GM20000 (cell line): Measurements from ENCODE around the gene ANO9.

Experiments
- DNase-seq: peaks from one replicate; pipeline ENCODE4 v3.0.0; 2012; ENCODE audit warnings: low spot score
- TF ChIP-seq, protein P1 (sequence below): IDR thresholded peaks from 2 replicates; pipeline ENCODE4 v1.5.1; 2012; ENCODE audit warnings: mild to moderate bottlenecking, control low read depth; ENCODE audit errors: extremely low read depth, missing control alignments

ANO9 gene

GRCh38 chr11:396511-396947, 45.3 kb downstream of the ANO9 start:
- peak; percentile 71 for DNase-seq
- TF ChIP-seq, protein P1, sequence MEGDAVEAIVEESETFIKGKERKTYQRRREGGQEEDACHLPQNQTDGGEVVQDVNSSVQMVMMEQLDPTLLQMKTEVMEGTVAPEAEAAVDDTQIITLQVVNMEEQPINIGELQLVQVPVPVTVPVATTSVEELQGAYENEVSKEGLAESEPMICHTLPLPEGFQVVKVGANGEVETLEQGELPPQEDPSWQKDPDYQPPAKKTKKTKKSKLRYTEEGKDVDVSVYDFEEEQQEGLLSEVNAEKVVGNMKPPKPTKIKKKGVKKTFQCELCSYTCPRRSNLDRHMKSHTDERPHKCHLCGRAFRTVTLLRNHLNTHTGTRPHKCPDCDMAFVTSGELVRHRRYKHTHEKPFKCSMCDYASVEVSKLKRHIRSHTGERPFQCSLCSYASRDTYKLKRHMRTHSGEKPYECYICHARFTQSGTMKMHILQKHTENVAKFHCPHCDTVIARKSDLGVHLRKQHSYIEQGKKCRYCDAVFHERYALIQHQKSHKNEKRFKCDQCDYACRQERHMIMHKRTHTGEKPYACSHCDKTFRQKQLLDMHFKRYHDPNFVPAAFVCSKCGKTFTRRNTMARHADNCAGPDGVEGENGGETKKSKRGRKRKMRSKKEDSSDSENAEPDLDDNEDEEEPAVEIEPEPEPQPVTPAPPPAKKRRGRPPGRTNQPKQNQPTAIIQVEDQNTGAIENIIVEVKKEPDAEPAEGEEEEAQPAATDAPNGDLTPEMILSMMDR = no peak

DNA sequence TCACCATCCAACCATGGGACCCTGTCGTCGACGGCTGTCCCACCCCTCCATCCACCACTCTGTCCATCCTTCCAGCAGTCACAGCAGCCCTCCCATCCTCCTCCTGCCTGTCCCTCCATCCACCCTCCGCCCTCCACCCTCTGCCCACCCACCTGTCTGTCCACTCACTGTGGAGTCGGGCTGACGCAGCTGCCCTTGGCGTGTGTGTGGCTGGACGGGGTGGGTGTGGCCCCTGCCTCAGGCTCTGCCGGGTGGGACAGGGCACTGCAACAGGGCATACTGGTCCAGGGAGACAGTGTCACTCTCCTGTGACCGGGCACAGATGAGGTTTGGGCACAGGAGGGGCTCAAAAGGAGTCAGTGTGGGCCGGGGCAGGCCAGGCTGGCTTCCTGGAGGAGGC, 45.9 kb downstream of the ANO9 start:
- DNase-seq = no peak
- TF ChIP-seq, protein P1 = no peak

GRCh38 chr11:394858-395655, 46.8 kb downstream of the ANO9 start:
- TF ChIP-seq, protein P1 = no peak
- no peak for DNase-seq

GRCh38 chr11:394034-394857, 47.6 kb downstream of the ANO9 start, which contains the start of gene PKP3:
TSS of gene PKP3 (plus strand) at chr11:394209. CDS start at chr11:394293, 84 bp downstream.
- no peak for DNase-seq

DNA sequence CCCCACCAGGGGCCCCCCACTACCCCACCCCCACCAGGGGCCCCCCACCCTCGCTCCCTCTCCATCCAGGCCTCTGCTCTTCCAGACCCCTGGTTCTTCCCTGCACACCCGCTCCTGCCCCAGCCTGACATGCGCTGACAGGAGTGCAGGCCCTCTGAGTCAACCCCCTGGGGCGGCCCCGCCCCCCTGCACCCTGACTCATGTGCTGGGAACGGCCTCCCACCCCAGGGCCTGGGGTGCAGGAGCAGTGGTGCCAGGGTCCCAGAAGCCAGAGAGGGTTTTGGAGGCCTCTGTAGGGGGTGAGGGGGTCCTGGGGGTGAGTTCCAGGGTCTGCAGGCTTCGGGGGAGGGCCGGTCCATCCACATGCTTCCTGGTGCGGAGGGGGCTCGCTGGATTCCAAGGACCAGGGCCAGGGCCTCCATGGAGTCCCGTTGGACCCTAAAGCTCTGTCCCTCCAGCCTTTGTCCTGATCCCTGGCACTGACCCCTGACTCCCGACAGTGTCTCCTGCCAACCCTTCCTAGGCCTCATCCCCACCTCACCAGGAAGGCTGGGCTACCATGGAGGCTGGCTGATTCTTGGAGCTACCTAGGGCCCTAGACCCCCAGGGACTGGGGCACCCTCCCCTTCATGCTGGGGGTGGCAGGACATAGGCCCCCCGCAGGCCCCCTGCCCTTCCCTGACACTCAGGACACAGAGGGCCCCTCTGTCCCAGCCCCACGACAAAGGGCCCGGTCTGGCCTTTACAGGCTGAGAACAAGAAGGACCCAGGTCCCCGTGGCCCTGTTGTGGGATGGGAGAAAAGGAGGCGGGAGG, 48.4 kb downstream of the ANO9 start:
- TF ChIP-seq, protein P1 = no peak
- no peak for DNase-seq

More at GRCh38 chr11:394034-394857, 47.6 kb downstream of the ANO9 start, which contains the start of gene PKP3:
- TF ChIP-seq, protein P1 = no peak

GRCh38 chr11:392102-392777, 49.6 kb downstream of the ANO9 start:
- TF ChIP-seq, protein P1 = no peak
- DNase-seq = no peak
